Endothelial cell of umbilical vein (primary cell): ENCODE results near the gene LAIR2. TPM values are rescaled to one million over a fixed set of nuclear protein-coding genes. Genes with fewer than 3 reads are reported as not detected.

ENCODE experiments used
- BruUV-seq: library from RNA; stranded (reverse); fragments of 400-500 nt; replicated peaks from 2 replicates; lab custom pipeline; 2021; lab: Mats Ljungman, UMichigan
- CTCF ChIA-PET: fragments of 300-600, 350-600 bp; sonication (Branson Sonifier 250); formaldehyde crosslinking; loops from one replicate; lab custom pipeline; 2021; ENCODE audit warnings: antibody characterized with exemption, inconsistent platforms; lab: Charles Lee
- POLR2A ChIA-PET: fragments of 300-600, 350-600 bp; sonication (Branson Sonifier 250); formaldehyde crosslinking; loops from one replicate; lab custom pipeline; 2021; ENCODE audit warnings: antibody characterized with exemption, inconsistent platforms; lab: Charles Lee
- DNase-seq: peaks from one replicate; pipeline ENCODE4 v3.0.0-alpha.2; 2011; ENCODE audit warnings: low read depth, low spot score
- FAIRE-seq: peaks from 2 replicates; lab custom pipeline; 2011; peaks lifted over from hg19 to GRCh38; lab: Jason Lieb, UNC
- H2AFZ ChIP-seq: 2 replicates; pipeline ENCODE4 v1.6.0; 2012; ENCODE audit warnings: low read depth, low read length, control low read depth, inconsistent platforms
- H3K27ac ChIP-seq: 2 replicates; pipeline ENCODE4 v1.5.1; 2011; ENCODE audit warnings: low read depth, mild to moderate bottlenecking, control low read depth, low read length, moderate library complexity; ENCODE audit not compliant: insufficient read depth
- H3K27me3 ChIP-seq, 2 experiments: 2 replicates each; pipeline versions ENCODE4 v1.6.0 to v1.6.1; 2011; ENCODE audit warnings: low read length in 2 of 2, mixed read lengths in 1 of 2; ENCODE audit not compliant: control insufficient read depth in 2 of 2, insufficient read depth in 2 of 2
- H3K36me3 ChIP-seq, 2 experiments: 2 replicates in 1 of 2; 3 replicates in 1 of 2; pipeline ENCODE4 v1.5.1; 2011; ENCODE audit warnings: low read length in 2 of 2, mild to moderate bottlenecking in 1 of 2, moderate library complexity in 1 of 2; ENCODE audit not compliant: control insufficient read depth in 2 of 2, insufficient read depth in 2 of 2; ENCODE audit errors: extremely low read depth in 1 of 2
- H3K4me1 ChIP-seq: 3 replicates; pipeline ENCODE4 v1.5.1; 2011; ENCODE audit warnings: mild to moderate bottlenecking, low read length; ENCODE audit not compliant: control insufficient read depth, insufficient read depth; ENCODE audit errors: extremely low read depth
- H3K4me2 ChIP-seq: 2 replicates; pipeline ENCODE4 v1.6.1; 2011; ENCODE audit warnings: low read length, control low read depth, mixed read lengths; ENCODE audit not compliant: insufficient read depth
- H3K4me3 ChIP-seq, 3 experiments: fragments of 200-600 bp in 1 of 3; sonication (generic), shearing (Covaris generic) in 1 of 3; replicated peaks in 1 of 3; 2 replicates each; pipeline ENCODE4 v1.5.1; 2011 to 2016; ENCODE audit warnings: control low read depth in 3 of 3, low read length in 3 of 3, mild to moderate bottlenecking in 2 of 3, inconsistent platforms in 1 of 3, low read depth in 1 of 3, moderate library complexity in 1 of 3; ENCODE audit not compliant: insufficient read depth in 1 of 3
- H3K79me2 ChIP-seq: 2 replicates; pipeline ENCODE4 v1.6.0; 2012; ENCODE audit warnings: low read length, inconsistent platforms; ENCODE audit not compliant: control insufficient read depth, insufficient read depth
- H3K9ac ChIP-seq: replicated peaks from 2 replicates; pipeline ENCODE3; 2011; ENCODE audit warnings: low read length, control low read depth; ENCODE audit not compliant: insufficient read depth; ENCODE audit errors: extremely low read depth
- H3K9me1 ChIP-seq: replicated peaks from 3 replicates; pipeline ENCODE4 v1.6.0; 2011; ENCODE audit warnings: mild to moderate bottlenecking, low read length; ENCODE audit not compliant: control insufficient read depth, insufficient read depth; ENCODE audit errors: extremely low read depth
- H3K9me3 ChIP-seq: replicated peaks from 2 replicates; pipeline ENCODE4 v1.5.1; 2012; ENCODE audit warnings: low read length, inconsistent platforms; ENCODE audit not compliant: control insufficient read depth, insufficient read depth
- H4K20me1 ChIP-seq: replicated peaks from 2 replicates; pipeline ENCODE3; 2011; ENCODE audit warnings: mild to moderate bottlenecking, low read length; ENCODE audit not compliant: control insufficient read depth, insufficient read depth; ENCODE audit errors: extremely low read depth
- EZH2 ChIP-seq: IDR thresholded peaks from 2 replicates; pipeline ENCODE4 v1.6.1; 2012; ENCODE audit warnings: borderline replicate concordance, low read depth, mild to moderate bottlenecking, moderate library complexity, low read length, inconsistent platforms; ENCODE audit not compliant: severe bottlenecking
- FOS ChIP-seq: IDR thresholded peaks from 2 replicates; pipeline ENCODE4 v1.6.1; 2011; ENCODE audit warnings: mild to moderate bottlenecking, low read length, moderate library complexity, borderline replicate concordance; ENCODE audit not compliant: insufficient read depth
- GATA2 ChIP-seq: IDR thresholded peaks from 2 replicates; pipeline ENCODE4 v1.7.0; 2011; ENCODE audit warnings: low read depth, mild to moderate bottlenecking, moderate library complexity, mixed read lengths, low read length; ENCODE audit not compliant: insufficient read length, insufficient read depth
- JUN ChIP-seq: IDR thresholded peaks from 2 replicates; pipeline ENCODE4 v1.6.1; 2011; ENCODE audit warnings: borderline replicate concordance, low read depth; ENCODE audit not compliant: insufficient read length, insufficient read depth
- MYC ChIP-seq: IDR thresholded peaks from one replicate; pipeline ENCODE4 v1.6.1; 2011; ENCODE audit warnings: mild to moderate bottlenecking, low read depth, low read length
- POLR2A ChIP-seq: IDR thresholded peaks from 2 replicates; pipeline ENCODE4 v1.6.1; 2012; ENCODE audit warnings: low read depth, mild to moderate bottlenecking, control low read depth, low read length
- POLR2AphosphoS5 ChIP-seq: IDR thresholded peaks from 2 replicates; pipeline ENCODE4 v1.6.1; 2012; ENCODE audit warnings: low read depth, mild to moderate bottlenecking, control low read depth, low read length, moderate library complexity; ENCODE audit not compliant: insufficient read depth
- dilution Hi-C: fragments of 300-500 bp; cut with MboI; formaldehyde crosslinking; loops from one replicate; pipeline ENCODE4 v1.15.0; 2019; ENCODE audit warnings: low sequenced_read_pairs; ENCODE audit not compliant: extremely low pct_ligation_motif_present
- intact Hi-C: fragments of 100-400 bp; cut with micrococcal nuclease; formaldehyde crosslinking; loops from one replicate; pipeline ENCODE4 v1.10.0; 2022
- polyA plus RNA-seq, 4 experiments: library from polyadenylated mRNA; depleted of rRNA in 3 of 4; stranded (reverse) in 3 of 4; unstranded in 1 of 4; fragments of >200 nt; gene quantifications; 2 replicates each; pipeline versions ENCODE4 v1.2.1 to v1.2.3, GENCODE V29; 2011 to 2012; ENCODE audit warnings: missing spikeins in 1 of 4
- total RNA-seq: library from RNA; stranded (reverse); gene quantifications from 2 replicates; pipeline ENCODE4 v1.2.3, GENCODE V29; 2021
- TF ChIP-seq, protein P1 (sequence below), 2 donors: IDR thresholded peaks; 1 replicate in 1 of 2; 2 replicates in 1 of 2; pipeline ENCODE4 v1.5.1; 2011; ENCODE audit warnings: low read length in 2 of 2, mild to moderate bottlenecking in 2 of 2, moderate library complexity in 2 of 2, control low read depth in 1 of 2, inconsistent platforms in 1 of 2, low read depth in 1 of 2; ENCODE audit not compliant: insufficient read depth in 1 of 2; ENCODE audit errors: extremely low read depth in 1 of 2
- TF ChIP-seq, protein P2 (sequence below): IDR thresholded peaks from 2 replicates; pipeline ENCODE4 v1.6.1; 2011; ENCODE audit not compliant: insufficient read depth, insufficient read length

The LAIR2 gene
- total and polyA plus RNA-seq, 2 donors (not counting 3 experiments of a cell fraction or from before 2014, with no cell fraction given) = not detected

DNA sequence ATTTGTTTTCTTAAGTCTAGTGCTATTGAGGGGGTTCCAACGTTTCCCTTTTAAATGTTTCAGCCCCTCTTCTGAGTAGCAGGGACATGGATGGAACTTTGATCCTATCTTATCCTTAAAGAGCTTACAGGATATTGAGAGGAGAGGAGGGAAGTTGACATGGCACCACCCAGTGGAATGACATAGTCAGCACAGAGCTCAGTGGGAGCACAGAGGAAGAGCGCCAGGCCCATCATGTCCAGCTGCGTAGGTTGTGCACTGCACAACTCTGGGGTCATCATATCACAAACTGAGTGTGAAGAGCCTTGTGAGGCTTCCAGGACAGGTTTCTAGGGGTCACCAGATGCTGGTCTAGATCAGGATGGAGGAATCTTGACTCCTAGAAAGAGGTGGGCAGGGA, 25.0 kb upstream of the LAIR2 start:
- H4K20me1 ChIP-seq = no peaks in the 10 kb centered on the region
- intact Hi-C loops (no loop called here), dilution Hi-C loops (no loop called here)
- H3K4me3 ChIP-seq = no peak overlapping the region
- no peaks in the 10 kb centered on the region for H3K9me1 ChIP-seq
- no peak overlapping the region for H3K4me2 ChIP-seq
- no peak overlapping the region for H2AFZ ChIP-seq
- ChIA-PET POLR2A (no interaction called here), CTCF (interaction anchor here (0.6 to 2.0 kb wide), 8 partner anchors 10 to 655 kb away, joined by 3 to 11 read pairs (median 3); no protein-coding TSS in a partner anchor)
- H3K27ac ChIP-seq = no peak overlapping the region
- no peaks in the 10 kb centered on the region for H3K9me3 ChIP-seq
- peaks cover 8% of the 10 kb centered on the region for H3K4me1 ChIP-seq
- no peaks in the 10 kb centered on the region for H3K36me3 ChIP-seq
- BruUV-seq = no TSS peak
- no peak for TF ChIP-seq EZH2
- no peak for TF ChIP-seq GATA2
- TF ChIP-seq, protein P1, sequence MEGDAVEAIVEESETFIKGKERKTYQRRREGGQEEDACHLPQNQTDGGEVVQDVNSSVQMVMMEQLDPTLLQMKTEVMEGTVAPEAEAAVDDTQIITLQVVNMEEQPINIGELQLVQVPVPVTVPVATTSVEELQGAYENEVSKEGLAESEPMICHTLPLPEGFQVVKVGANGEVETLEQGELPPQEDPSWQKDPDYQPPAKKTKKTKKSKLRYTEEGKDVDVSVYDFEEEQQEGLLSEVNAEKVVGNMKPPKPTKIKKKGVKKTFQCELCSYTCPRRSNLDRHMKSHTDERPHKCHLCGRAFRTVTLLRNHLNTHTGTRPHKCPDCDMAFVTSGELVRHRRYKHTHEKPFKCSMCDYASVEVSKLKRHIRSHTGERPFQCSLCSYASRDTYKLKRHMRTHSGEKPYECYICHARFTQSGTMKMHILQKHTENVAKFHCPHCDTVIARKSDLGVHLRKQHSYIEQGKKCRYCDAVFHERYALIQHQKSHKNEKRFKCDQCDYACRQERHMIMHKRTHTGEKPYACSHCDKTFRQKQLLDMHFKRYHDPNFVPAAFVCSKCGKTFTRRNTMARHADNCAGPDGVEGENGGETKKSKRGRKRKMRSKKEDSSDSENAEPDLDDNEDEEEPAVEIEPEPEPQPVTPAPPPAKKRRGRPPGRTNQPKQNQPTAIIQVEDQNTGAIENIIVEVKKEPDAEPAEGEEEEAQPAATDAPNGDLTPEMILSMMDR (IDR thresholded peaks at IDR 0.05; ENCODE audit: extremely low read depth in 1 of 2, insufficient read depth in 1 of 2, low read depth in 1 of 2, low read length in 2 of 2) = no peak
- TF ChIP-seq POLR2A = no peak
- no peak for TF ChIP-seq JUN
- no peak for TF ChIP-seq MYC
- TF ChIP-seq, protein P2, sequence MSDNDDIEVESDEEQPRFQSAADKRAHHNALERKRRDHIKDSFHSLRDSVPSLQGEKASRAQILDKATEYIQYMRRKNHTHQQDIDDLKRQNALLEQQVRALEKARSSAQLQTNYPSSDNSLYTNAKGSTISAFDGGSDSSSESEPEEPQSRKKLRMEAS = no peak
- no peak for TF ChIP-seq POLR2AphosphoS5
- no peak for TF ChIP-seq FOS
- H3K9ac ChIP-seq = no peak overlapping the region
- no peaks in the 10 kb centered on the region for H3K79me2 ChIP-seq
- FAIRE-seq (no peak), DNase-seq (no peak)
- no peaks in the 10 kb centered on the region for H3K27me3 ChIP-seq
